ENCODE results near the gene AEBP2.

Gene AEBP2

GRCh38 chr12:19507823-19508222, 68.5 kb downstream of the AEBP2 start:
- Histone ChIP-seq H3K36me3 (peaks cover 23% of the 10 kb centered on the region), H3K4me3 (ENCODE audit: low read depth, low read length) (no peak overlapping the region), H3K27ac (no peak overlapping the region), H3K9me3 (ENCODE audit: severe bottlenecking) (no peaks in the 10 kb centered on the region), H3K27me3 (ENCODE audit: insufficient read depth, low read depth, severe bottlenecking) (no peaks in the 10 kb centered on the region)
- no peak for DNase-seq
- no peak for TF ChIP-seq CTCF (IDR thresholded peaks at IDR 0.05; ENCODE audit: low read depth, low read length)

- H3K36me3 ChIP-seq, result peaks cover 24% of the 10 kb centered on the region
- H3K9me3 ChIP-seq (ENCODE audit: severe bottlenecking), result no peaks in the 10 kb centered on the region
- TF ChIP-seq CTCF (IDR thresholded peaks at IDR 0.05; ENCODE audit: low read depth, low read length), result no peak
- DNase-seq, result no peak
- H3K4me3 ChIP-seq (ENCODE audit: low read depth, low read length), result no peak overlapping the region
- no peak overlapping the region for H3K27ac ChIP-seq
- H3K27me3 ChIP-seq (ENCODE audit: insufficient read depth, low read depth, severe bottlenecking), result no peaks in the 10 kb centered on the region
Observed at GRCh38 chr12:19510461-19510860, 71.2 kb downstream of the AEBP2 start.

- H3K27me3 ChIP-seq (ENCODE audit: insufficient read depth, low read depth, severe bottlenecking), result no peaks in the 10 kb centered on the region
- no peaks in the 10 kb centered on the region for H3K9me3 ChIP-seq (ENCODE audit: severe bottlenecking)
- no peak for DNase-seq
- H3K36me3 ChIP-seq, result peaks cover 35% of the 10 kb centered on the region
- no peak overlapping the region for H3K4me3 ChIP-seq (ENCODE audit: low read depth, low read length)
- TF ChIP-seq CTCF (IDR thresholded peaks at IDR 0.05; ENCODE audit: low read depth, low read length), result no peak
- no peak overlapping the region for H3K27ac ChIP-seq
Observed at GRCh38 chr12:19515179-19515578, 75.9 kb downstream of the AEBP2 start.

- peaks cover 29% of the 10 kb centered on the region for H3K36me3 ChIP-seq
- no peaks in the 10 kb centered on the region for H3K27me3 ChIP-seq (ENCODE audit: insufficient read depth, low read depth, severe bottlenecking)
- H3K4me3 ChIP-seq (ENCODE audit: low read depth, low read length), result no peak overlapping the region
- no peak overlapping the region for H3K27ac ChIP-seq
- no peak for DNase-seq
- TF ChIP-seq CTCF (IDR thresholded peaks at IDR 0.05; ENCODE audit: low read depth, low read length), result no peak
- H3K9me3 ChIP-seq (ENCODE audit: severe bottlenecking), result no peaks in the 10 kb centered on the region
Observed at GRCh38 chr12:19517583-19517982, 78.3 kb downstream of the AEBP2 start.

GRCh38 chr12:19518209-19518608, 78.9 kb downstream of the AEBP2 start:
- H3K27ac ChIP-seq, result no peak overlapping the region
- H3K36me3 ChIP-seq, result peaks cover 27% of the 10 kb centered on the region
- H3K4me3 ChIP-seq (ENCODE audit: low read depth, low read length), result no peak overlapping the region
- no peak for DNase-seq
- H3K9me3 ChIP-seq (ENCODE audit: severe bottlenecking), result no peaks in the 10 kb centered on the region
- no peak for TF ChIP-seq CTCF (IDR thresholded peaks at IDR 0.05; ENCODE audit: low read depth, low read length)
- H3K27me3 ChIP-seq (ENCODE audit: insufficient read depth, low read depth, severe bottlenecking), result no peaks in the 10 kb centered on the region

- DNase-seq, result no peak
- no peaks in the 10 kb centered on the region for H3K9me3 ChIP-seq (ENCODE audit: severe bottlenecking)
- H3K27me3 ChIP-seq (ENCODE audit: insufficient read depth, low read depth, severe bottlenecking), result no peaks in the 10 kb centered on the region
- H3K4me3 ChIP-seq (ENCODE audit: low read depth, low read length), result no peak overlapping the region
- H3K27ac ChIP-seq, result no peak overlapping the region
- TF ChIP-seq CTCF (IDR thresholded peaks at IDR 0.05; ENCODE audit: low read depth, low read length), result no peak
- H3K36me3 ChIP-seq, result peaks cover 11% of the 10 kb centered on the region
Observed at GRCh38 chr12:19520646-19521415, 81.5 kb downstream of the AEBP2 start.
